ENCODE measurements around the gene HLTF.
"Not testable (repeated sequence)": the region's sequence is repeated elsewhere in the genome, so short reads cannot be mapped to it uniquely, and the experiment has no call there.

HLTF gene

GRCh38 chr3:148990236-148990635 is 96.1 kb downstream of the HLTF start:
- 83 to 93% methylated on average over 1 to 3 of the region's 4 CpGs for WGBS, 2 experiments (ENCODE audit: insufficient coverage in 2 of 2)
- Histone ChIP-seq H3K36me3 (ENCODE audit: control insufficient read depth, insufficient read depth, low read length) (peaks cover 13% of the 10 kb centered on the region), H3K27ac (ENCODE audit: low read depth, low read length, severe bottlenecking) (no peak overlapping the region), H3K9me3 (ENCODE audit: control insufficient read depth, low read length) (no peaks in the 10 kb centered on the region), H3K4me1 (ENCODE audit: control insufficient read depth, insufficient read depth, low read length, poor library complexity, severe bottlenecking) (no peaks in the 10 kb centered on the region), H3K4me3 (ENCODE audit: extremely low read depth, insufficient read depth, low read length, poor library complexity, severe bottlenecking) (no peak overlapping the region)

GRCh38 chr3:148987551-148987950 is 98.8 kb downstream of the HLTF start:
- not testable (repeated sequence) for H3K4me3 ChIP-seq (ENCODE audit: extremely low read depth, insufficient read depth, low read length, poor library complexity, severe bottlenecking); H3K4me1 ChIP-seq (ENCODE audit: control insufficient read depth, insufficient read depth, low read length, poor library complexity, severe bottlenecking); H3K9me3 ChIP-seq (ENCODE audit: control insufficient read depth, low read length); H3K36me3 ChIP-seq (ENCODE audit: control insufficient read depth, insufficient read depth, low read length); H3K27ac ChIP-seq (ENCODE audit: low read depth, low read length, severe bottlenecking)
- WGBS, 2 experiments (ENCODE audit: insufficient coverage in 2 of 2) = 95 to 100% methylated on average over 2 to 17 of the region's 29 CpGs

GRCh38 chr3:148981273-148981672 is 105.1 kb downstream of the HLTF start:
- no peak overlapping the region for H3K4me3 ChIP-seq (ENCODE audit: extremely low read depth, insufficient read depth, low read length, poor library complexity, severe bottlenecking)
- no peaks in the 10 kb centered on the region for H3K36me3 ChIP-seq (ENCODE audit: control insufficient read depth, insufficient read depth, low read length)
- no peaks in the 10 kb centered on the region for H3K9me3 ChIP-seq (ENCODE audit: control insufficient read depth, low read length)
- no peaks in the 10 kb centered on the region for H3K4me1 ChIP-seq (ENCODE audit: control insufficient read depth, insufficient read depth, low read length, poor library complexity, severe bottlenecking)
- no peak overlapping the region for H3K27ac ChIP-seq (ENCODE audit: low read depth, low read length, severe bottlenecking)
- WGBS, 2 experiments (ENCODE audit: insufficient coverage in 2 of 2) = 78% methylated on average over 1 of the region's 1 CpG; no CpG with 5 or more reads in 1 of the 2 experiments

Measured in mesodermal cell (in vitro differentiated cells).